GM19025 (cell line): ENCODE data around the gene STK17B.

Experiments used
- ATAC-seq: cut with Tn5 transposase; IDR thresholded peaks from one replicate; pipeline ENCODE4 v1.9.1; 2021; ENCODE audit warnings: mild to moderate bottlenecking, low read depth, moderate library complexity; ENCODE audit not compliant: unreplicated experiment

STK17B gene

GRCh38 chr2:196186266-196186980, 15.0 kb upstream of the STK17B start:
- ATAC-seq: no peak

- ATAC-seq: no peak
Measured at GRCh38 chr2:196184921-196185320, 13.5 kb upstream of the STK17B start.

- no peak for ATAC-seq
Measured at GRCh38 chr2:196183528-196184231, 12.3 kb upstream of the STK17B start.

GRCh38 chr2:196183172-196183473, 11.7 kb upstream of the STK17B start:
- no peak for ATAC-seq

GRCh38 chr2:196182439-196183171, 11.2 kb upstream of the STK17B start:
- peak; percentile 94 for ATAC-seq

- ATAC-seq: no peak
Measured at GRCh38 chr2:196181484-196181883, 10.1 kb upstream of the STK17B start.

- no peak for ATAC-seq
Measured at GRCh38 chr2:196177124-196177523, 5.7 kb upstream of the STK17B start.

GRCh38 chr2:196176142-196176738, 4.9 kb upstream of the STK17B start:
- peak; percentile 62 for ATAC-seq

GRCh38 chr2:196174404-196174803, 3.0 kb upstream of the STK17B start:
- no peak for ATAC-seq

GRCh38 chr2:196173505-196173904, 2.1 kb upstream of the STK17B start:
- no peak for ATAC-seq

- ATAC-seq: no peak
Measured at GRCh38 chr2:196172951-196173350, 1.6 kb upstream of the STK17B start.

GRCh38 chr2:196171946-196172345, 568 bp upstream of the STK17B start:
- ATAC-seq: no peak

GRCh38 chr2:196170606-196171247, 651 bp downstream of the STK17B start:
- ATAC-seq: peak; percentile 5

- no peak for ATAC-seq
Measured at GRCh38 chr2:196170213-196170605, 1.2 kb downstream of the STK17B start.

GRCh38 chr2:196169516-196169915, 1.9 kb downstream of the STK17B start:
- no peak for ATAC-seq

GRCh38 chr2:196168181-196168580, 3.2 kb downstream of the STK17B start:
- ATAC-seq: no peak

- ATAC-seq: no peak
Measured at GRCh38 chr2:196167666-196168065, 3.7 kb downstream of the STK17B start.

GRCh38 chr2:196166876-196167275, 4.5 kb downstream of the STK17B start:
- no peak for ATAC-seq

GRCh38 chr2:196165016-196165415, 6.4 kb downstream of the STK17B start:
- ATAC-seq: no peak

- no peak for ATAC-seq
Measured at GRCh38 chr2:196163285-196163684, 8.1 kb downstream of the STK17B start.
